Measurements from ENCODE around the gene DGKH.

DNA sequence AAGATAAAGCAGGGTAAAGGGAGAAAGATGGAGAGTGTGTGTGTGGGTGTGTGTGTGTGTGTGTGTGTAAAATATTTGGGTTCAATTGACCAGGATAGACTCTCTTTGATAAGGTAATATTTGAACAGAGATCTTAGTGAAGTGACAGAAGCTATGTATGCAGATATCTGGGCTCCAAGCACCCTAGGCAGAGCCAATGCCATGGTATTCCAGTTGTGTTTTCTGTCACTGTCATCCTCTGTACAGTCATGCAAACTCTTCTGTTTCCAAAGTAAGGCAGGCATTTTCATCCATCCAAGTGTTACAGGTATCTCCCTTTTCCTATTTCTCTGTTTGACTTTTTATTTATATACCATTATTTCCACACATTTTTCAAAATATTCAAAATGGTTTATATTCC is 13.5 kb downstream of the DGKH start:
- TF ChIP-seq, protein P1, sequence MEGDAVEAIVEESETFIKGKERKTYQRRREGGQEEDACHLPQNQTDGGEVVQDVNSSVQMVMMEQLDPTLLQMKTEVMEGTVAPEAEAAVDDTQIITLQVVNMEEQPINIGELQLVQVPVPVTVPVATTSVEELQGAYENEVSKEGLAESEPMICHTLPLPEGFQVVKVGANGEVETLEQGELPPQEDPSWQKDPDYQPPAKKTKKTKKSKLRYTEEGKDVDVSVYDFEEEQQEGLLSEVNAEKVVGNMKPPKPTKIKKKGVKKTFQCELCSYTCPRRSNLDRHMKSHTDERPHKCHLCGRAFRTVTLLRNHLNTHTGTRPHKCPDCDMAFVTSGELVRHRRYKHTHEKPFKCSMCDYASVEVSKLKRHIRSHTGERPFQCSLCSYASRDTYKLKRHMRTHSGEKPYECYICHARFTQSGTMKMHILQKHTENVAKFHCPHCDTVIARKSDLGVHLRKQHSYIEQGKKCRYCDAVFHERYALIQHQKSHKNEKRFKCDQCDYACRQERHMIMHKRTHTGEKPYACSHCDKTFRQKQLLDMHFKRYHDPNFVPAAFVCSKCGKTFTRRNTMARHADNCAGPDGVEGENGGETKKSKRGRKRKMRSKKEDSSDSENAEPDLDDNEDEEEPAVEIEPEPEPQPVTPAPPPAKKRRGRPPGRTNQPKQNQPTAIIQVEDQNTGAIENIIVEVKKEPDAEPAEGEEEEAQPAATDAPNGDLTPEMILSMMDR (conservative IDR thresholded peaks at IDR 0.05) = no peak
- TF ChIP-seq EZH2 (IDR thresholded peaks at IDR 0.05; ENCODE audit: low read depth) = no peak

Measured in PC-9 (cell line).